A673 (cell line): ENCODE results near the gene PFN3. TPM values are rescaled to one million over a fixed set of nuclear protein-coding genes. Genes with fewer than 3 reads are reported as not detected.

Source experiments
- BruUV-seq: library from RNA; stranded (reverse); fragments of 400-500 nt; replicated peaks from 2 replicates; lab custom pipeline; 2021; lab: Mats Ljungman, UMichigan
- CTCF ChIA-PET: fragments of 300-600 bp; sonication (Branson Sonifier 250); formaldehyde crosslinking; loops from one replicate; lab custom pipeline; 2022; ENCODE audit warnings: antibody characterized with exemption; lab: Charles Lee
- POLR2A ChIA-PET: fragments of 300-600 bp; sonication (Branson Sonifier 250); formaldehyde crosslinking; loops from one replicate; lab custom pipeline; 2022; ENCODE audit warnings: antibody characterized with exemption; ENCODE audit not compliant: low non-redundant PET; lab: Charles Lee
- DNase-seq: peaks from one replicate; pipeline ENCODE4 v3.0.0-alpha.2; 2015; ENCODE audit warnings: low spot score
- H3K27ac ChIP-seq: fragments of 200-600 bp; sonication (generic); 2 replicates; pipeline ENCODE4 v1.5.1; 2016; ENCODE audit warnings: mixed run types, low read depth, mild to moderate bottlenecking, mixed read lengths, antibody characterized with exemption, low read length; ENCODE audit not compliant: poor library complexity, severe bottlenecking
- H3K27me3 ChIP-seq: fragments of 200-600 bp; sonication (generic); replicated peaks from 2 replicates; pipeline ENCODE4 v1.6.1; 2017; ENCODE audit warnings: mixed run types, low read depth, mild to moderate bottlenecking, mixed read lengths, antibody characterized with exemption, low read length; ENCODE audit not compliant: insufficient read depth, poor library complexity
- H3K36me3 ChIP-seq: fragments of 200-600 bp; sonication (generic); 2 replicates; pipeline ENCODE4 v1.6.1; 2016; ENCODE audit warnings: mixed run types, mild to moderate bottlenecking, mixed read lengths, antibody characterized with exemption, low read length; ENCODE audit not compliant: insufficient read depth, poor library complexity, severe bottlenecking
- H3K4me1 ChIP-seq: fragments of 200-600 bp; sonication (generic); 2 replicates; pipeline ENCODE4 v1.6.1; 2017; ENCODE audit warnings: mixed run types, mild to moderate bottlenecking, mixed read lengths, antibody characterized with exemption, low read length; ENCODE audit not compliant: insufficient read depth, poor library complexity, severe bottlenecking
- H3K4me3 ChIP-seq: fragments of 200-600 bp; sonication (generic); 2 replicates; pipeline ENCODE4 v1.5.1; 2016; ENCODE audit warnings: low read depth, mixed run types, mild to moderate bottlenecking, mixed read lengths, low read length; ENCODE audit not compliant: poor library complexity, severe bottlenecking
- H3K9me3 ChIP-seq: fragments of 200-600 bp; sonication (generic); 2 replicates; pipeline ENCODE4 v1.6.1; 2016; ENCODE audit warnings: mixed run types, low read depth, mild to moderate bottlenecking, mixed read lengths, antibody characterized with exemption, low read length; ENCODE audit not compliant: poor library complexity, severe bottlenecking
- CTCF ChIP-seq: fragments of 300-800, 200-600 bp; sonication (generic); conservative IDR thresholded peaks from 2 replicates; pipeline ENCODE4 v1.5.1; 2017; ENCODE audit warnings: low read depth, mild to moderate bottlenecking, antibody characterized with exemption, low read length, moderate library complexity, mixed read lengths
- EZH2 ChIP-seq: fragments of 200-600 bp; sonication (generic); IDR thresholded peaks from 2 replicates; pipeline ENCODE4 v1.6.1; 2017; ENCODE audit warnings: borderline replicate concordance, low read depth, mild to moderate bottlenecking, mixed read lengths, antibody characterized with exemption, low read length; ENCODE audit not compliant: poor library complexity, severe bottlenecking
- intact Hi-C: fragments of 100-400 bp; cut with micrococcal nuclease; formaldehyde crosslinking; loops from one replicate; pipeline ENCODE4 v1.10.0; 2022; ENCODE audit not compliant: unreplicated experiment
- total RNA-seq: library from RNA; stranded (reverse); gene quantifications from 2 replicates; pipeline ENCODE4 v1.2.3, GENCODE V29; 2021

Gene PFN3
- total RNA-seq, 1 experiment from 2014 or later, result not detected

GRCh38 chr5:177432143-177432838, 31.8 kb upstream of the PFN3 start:
- Histone ChIP-seq H3K27ac (no peak overlapping the region), H3K4me3 (no peak overlapping the region), H3K4me1 (peaks cover 8% of the 10 kb centered on the region), H3K27me3 (no peaks in the 10 kb centered on the region), H3K36me3 (peaks cover 26% of the 10 kb centered on the region), H3K9me3 (no peaks in the 10 kb centered on the region)
- POLR2A ChIA-PET, result no interaction called here
- CTCF ChIA-PET, result interaction anchor here (0.6 kb wide), 1 partner anchor 127 kb away, joined by 4 read pairs; no protein-coding TSS in a partner anchor
- no peak for DNase-seq
- intact Hi-C loops, result no loop called here
- no TSS peak for BruUV-seq
- TF ChIP-seq EZH2 (no peak), CTCF (no peak)

- Histone ChIP-seq H3K36me3 (peaks cover 26% of the 10 kb centered on the region), H3K27ac (no peak overlapping the region), H3K4me3 (no peak overlapping the region), H3K4me1 (peaks cover 9% of the 10 kb centered on the region), H3K9me3 (no peaks in the 10 kb centered on the region), H3K27me3 (no peaks in the 10 kb centered on the region)
- no TSS peak for BruUV-seq
- POLR2A ChIA-PET, result no interaction called here
- TF ChIP-seq EZH2 (no peak), CTCF (no peak)
- DNase-seq, result no peak
- CTCF ChIA-PET, result no interaction called here
- intact Hi-C loops, result no loop called here
Observed at GRCh38 chr5:177431317-177432142, 31.1 kb upstream of the PFN3 start.

GRCh38 chr5:177430972-177431316, 30.5 kb upstream of the PFN3 start:
- H3K27ac ChIP-seq, result no peak overlapping the region
- POLR2A ChIA-PET, result no interaction called here
- no peak for DNase-seq
- peaks cover 26% of the 10 kb centered on the region for H3K36me3 ChIP-seq
- CTCF ChIA-PET, result no interaction called here
- intact Hi-C loops, result no loop called here
- no peak overlapping the region for H3K4me3 ChIP-seq
- peaks cover 9% of the 10 kb centered on the region for H3K4me1 ChIP-seq
- H3K27me3 ChIP-seq, result no peaks in the 10 kb centered on the region
- H3K9me3 ChIP-seq, result no peaks in the 10 kb centered on the region
- no peak for TF ChIP-seq EZH2
- no peak for TF ChIP-seq CTCF
- no TSS peak for BruUV-seq
